Keratinocyte (primary cell): Measurements from ENCODE around the gene SCN4A.

Experiments
- CTCF ChIP-seq, 3 experiments: IDR thresholded peaks in 1 of 3; conservative IDR thresholded peaks in 1 of 3; optimal IDR thresholded peaks in 1 of 3; 2 replicates in 2 of 3; 3 replicates in 1 of 3; pipeline versions ENCODE3 to v1.5.1; 2011; ENCODE audit warnings: low read length in 3 of 3, mild to moderate bottlenecking in 3 of 3, moderate library complexity in 2 of 3, control low read depth in 1 of 3, inconsistent platforms in 1 of 3; ENCODE audit not compliant: insufficient read depth in 2 of 3; ENCODE audit errors: extremely low read depth in 1 of 3
- EZH2 ChIP-seq: IDR thresholded peaks from one replicate; pipeline ENCODE4 v1.6.1; 2012; ENCODE audit warnings: inconsistent platforms, mild to moderate bottlenecking, low read length, moderate library complexity

- TF ChIP-seq EZH2 (no peak), CTCF (optimal IDR thresholded peaks at IDR 0.05 in 1 of 3, IDR thresholded peaks at IDR 0.05 in 1 of 3, conservative IDR thresholded peaks at IDR 0.05 in 1 of 3; ENCODE audit: extremely low read depth in 1 of 3, insufficient read depth in 2 of 3, low read length in 3 of 3) (no peak)
These were observed 31.6 kb downstream of the SCN4A start for GRCh38 chr17:63941162-63941561.
